NCI-H446 treated with DMSO at 0.1 percent for 48 hours (cell line): ENCODE data around the gene MME.

Experiments
- DNase-seq: peaks from one replicate; lab custom pipeline; 2025; lab: John Stamatoyannopoulos, UW

The MME gene

GRCh38 chr3:155079746-155080487 lies at the start of gene MME:
TSS of gene MME (plus strand) at chr3:155080319. CDS start at chr3:155084168, 3,849 bp downstream.
- no peak for DNase-seq

GRCh38 chr3:155031186-155031585 lies 48.9 kb upstream of the MME start:
- DNase-seq = no peak

- DNase-seq = no peak
Measured at GRCh38 chr3:155032918-155033317, 47.2 kb upstream of the MME start.

- DNase-seq = no peak
Measured at GRCh38 chr3:155034786-155035185, 45.3 kb upstream of the MME start.

- DNase-seq = no peak
Measured at GRCh38 chr3:155035553-155035952, 44.6 kb upstream of the MME start.

GRCh38 chr3:155037508-155038202 lies 42.5 kb upstream of the MME start:
- no peak for DNase-seq

- DNase-seq = no peak
Measured at GRCh38 chr3:155038203-155038554, 41.9 kb upstream of the MME start.

- DNase-seq = no peak
Measured at GRCh38 chr3:155046935-155047334, 33.2 kb upstream of the MME start.

- DNase-seq = no peak
Measured at GRCh38 chr3:155047672-155048071, 32.4 kb upstream of the MME start.

- no peak for DNase-seq
Measured at GRCh38 chr3:155049959-155050358, 30.2 kb upstream of the MME start.

GRCh38 chr3:155052470-155052869 lies 27.6 kb upstream of the MME start:
- DNase-seq = no peak

- DNase-seq = no peak
Measured at GRCh38 chr3:155053756-155054155, 26.4 kb upstream of the MME start.

- no peak for DNase-seq
Measured at GRCh38 chr3:155064920-155065319, 15.2 kb upstream of the MME start.

GRCh38 chr3:155065537-155065936 lies 14.6 kb upstream of the MME start:
- DNase-seq = no peak

- no peak for DNase-seq
Measured at GRCh38 chr3:155069729-155070128, 10.4 kb upstream of the MME start.

GRCh38 chr3:155070316-155070715 lies 9.8 kb upstream of the MME start:
- no peak for DNase-seq

- DNase-seq = no peak
Measured at GRCh38 chr3:155070932-155071387, 9.2 kb upstream of the MME start.

GRCh38 chr3:155075200-155075599 lies 4.9 kb upstream of the MME start:
- no peak for DNase-seq

GRCh38 chr3:155076888-155077287 lies 3.2 kb upstream of the MME start:
- DNase-seq = no peak

GRCh38 chr3:155078711-155079467 lies 1.2 kb upstream of the MME start:
- DNase-seq = no peak

GRCh38 chr3:155079468-155079745 lies 712 bp upstream of the MME start:
- DNase-seq = no peak

GRCh38 chr3:155080692-155081091 lies 573 bp downstream of the MME start:
- DNase-seq = no peak

GRCh38 chr3:155083313-155083905 lies 3.3 kb downstream of the MME start:
- DNase-seq = no peak
